Muscle of leg (tissue), 11 donors: ENCODE results near the gene LPIN1. TPM values are rescaled to one million over a fixed set of nuclear protein-coding genes. Genes with fewer than 3 reads are reported as not detected.
"Not testable (repeated sequence)": the region's sequence is repeated elsewhere in the genome, so short reads cannot be mapped to it uniquely, and the experiment has no call there.

ENCODE experiments used
- DNase-seq: peaks from one replicate; pipeline ENCODE4 v3.0.0; 2013
- H3K27ac ChIP-seq: one replicate; pipeline ENCODE4 v1.5.1; 2013; ENCODE audit warnings: mild to moderate bottlenecking, low read length, control low read depth
- H3K27me3 ChIP-seq: one replicate; pipeline ENCODE4 v1.6.1; 2013; ENCODE audit warnings: low read length; ENCODE audit not compliant: control insufficient read depth, insufficient read depth
- H3K36me3 ChIP-seq: one replicate; pipeline ENCODE4 v1.6.1; 2013; ENCODE audit warnings: low read length; ENCODE audit not compliant: control insufficient read depth, insufficient read depth
- H3K4me1 ChIP-seq: one replicate; pipeline ENCODE4 v1.6.1; 2013; ENCODE audit warnings: low read length; ENCODE audit not compliant: control insufficient read depth, insufficient read depth
- H3K4me3 ChIP-seq: one replicate; pipeline ENCODE4 v1.5.1; 2013; ENCODE audit warnings: low read length, control low read depth
- H3K9me3 ChIP-seq: replicated peaks from 2 replicates; pipeline ENCODE4 v1.6.1; 2013; ENCODE audit warnings: low read depth, low read length; ENCODE audit not compliant: control insufficient read depth
- WGBS: methylation state at CpG from one replicate; pipeline ENCODE4 v1.1.5; 2013; ENCODE audit warnings: missing lambda C conversion rate; ENCODE audit not compliant: insufficient coverage; 5-methylcytosine and 5-hydroxymethylcytosine counted together
- polyA plus RNA-seq, 8 donors: library from polyadenylated mRNA; unstranded; fragments of 120-200 nt; gene quantifications; one replicate each; pipeline versions ENCODE4 v1.2.1 to v1.2.3, GENCODE V29; 2013; ENCODE audit warnings: inconsistent platforms in 1 of 8, low replicate concordance in 1 of 8; ENCODE audit not compliant: insufficient read length in 8 of 8, insufficient read depth in 1 of 8
- total RNA-seq: library from RNA; stranded (reverse); fragments of 120-200 nt; gene quantifications from one replicate; pipeline ENCODE4 v1.2.4, GENCODE V29; 2013

LPIN1 gene
- total and polyA plus RNA-seq, 9 donors: 12.9 to 20.2 (median 16.0) TPM

- not testable (repeated sequence) for H3K27me3 ChIP-seq, H3K4me1 ChIP-seq, H3K36me3 ChIP-seq, H3K27ac ChIP-seq, DNase-seq, H3K4me3 ChIP-seq, H3K9me3 ChIP-seq
- no CpG with 5 or more reads among the region's 1 CpG for WGBS
Observed at GRCh38 chr2:11844798-11845197, 98.4 kb downstream of the LPIN1 start.

- H3K9me3 ChIP-seq, H3K36me3 ChIP-seq, H3K4me3 ChIP-seq, DNase-seq, H3K27me3 ChIP-seq, H3K27ac ChIP-seq, H3K4me1 ChIP-seq: not testable (repeated sequence)
- WGBS: no CpG with 5 or more reads among the region's 2 CpGs
Observed at GRCh38 chr2:11847935-11848334, 101.5 kb downstream of the LPIN1 start.

- WGBS: 57% methylated on average over 17 of the region's 17 CpGs
- Histone ChIP-seq H3K27me3 (peaks cover 6% of the 10 kb centered on the region), H3K9me3 (no peaks in the 10 kb centered on the region), H3K27ac (no peak overlapping the region), H3K36me3 (no peaks in the 10 kb centered on the region), H3K4me3 (no peak overlapping the region), H3K4me1 (peaks cover 8% of the 10 kb centered on the region)
- DNase-seq: no peak
Observed at GRCh38 chr2:11850082-11850481, 103.7 kb downstream of the LPIN1 start.

- H3K9me3 ChIP-seq: no peaks in the 10 kb centered on the region
Observed at GRCh38 chr2:11852526-11853196, 106.2 kb downstream of the LPIN1 start.

GRCh38 chr2:11853197-11853588, 106.8 kb downstream of the LPIN1 start:
- Histone ChIP-seq H3K27me3 (peaks cover 6% of the 10 kb centered on the region), H3K4me3 (no peak overlapping the region), H3K36me3 (no peaks in the 10 kb centered on the region), H3K27ac (no peak overlapping the region), H3K4me1 (peaks cover 13% of the 10 kb centered on the region), H3K9me3 (peaks cover 3% of the 10 kb centered on the region)
- DNase-seq: no peak
- 81% methylated on average over 4 of the region's 5 CpGs for WGBS

More at GRCh38 chr2:11852526-11853196, 106.2 kb downstream of the LPIN1 start:
- peaks cover 6% of the 10 kb centered on the region for H3K27me3 ChIP-seq
- H3K27ac ChIP-seq: no peak overlapping the region
- peaks cover 13% of the 10 kb centered on the region for H3K4me1 ChIP-seq
- 48% methylated on average over 2 of the region's 8 CpGs for WGBS
- peak; percentile 25 for DNase-seq
- no peaks in the 10 kb centered on the region for H3K36me3 ChIP-seq
- no peak overlapping the region for H3K4me3 ChIP-seq

GRCh38 chr2:11855064-11855760, 108.8 kb downstream of the LPIN1 start:
- no peak for DNase-seq
- 59% methylated on average over 10 of the region's 10 CpGs for WGBS
- H3K36me3 ChIP-seq: no peaks in the 10 kb centered on the region
- H3K27me3 ChIP-seq: peaks cover 2% of the 10 kb centered on the region
- H3K4me1 ChIP-seq: peaks cover 7% of the 10 kb centered on the region
- no peak overlapping the region for H3K27ac ChIP-seq
- peaks cover 14% of the 10 kb centered on the region for H3K9me3 ChIP-seq
- H3K4me3 ChIP-seq: no peak overlapping the region

- DNase-seq: no peak
- Histone ChIP-seq H3K4me3 (no peak overlapping the region), H3K27me3 (peaks cover 4% of the 10 kb centered on the region), H3K36me3 (no peaks in the 10 kb centered on the region), H3K9me3 (peaks cover 14% of the 10 kb centered on the region), H3K27ac (no peak overlapping the region), H3K4me1 (peaks cover 6% of the 10 kb centered on the region)
- WGBS: 69% methylated on average over 4 of the region's 5 CpGs
Observed at GRCh38 chr2:11856095-11856494, 109.7 kb downstream of the LPIN1 start.

- H3K4me3 ChIP-seq: no peak overlapping the region
- DNase-seq: no peak
- peaks cover 4% of the 10 kb centered on the region for H3K27me3 ChIP-seq
- no peak overlapping the region for H3K27ac ChIP-seq
- peaks cover 14% of the 10 kb centered on the region for H3K9me3 ChIP-seq
- H3K36me3 ChIP-seq: no peaks in the 10 kb centered on the region
- H3K4me1 ChIP-seq: peaks cover 11% of the 10 kb centered on the region
- 89% methylated on average over 1 of the region's 2 CpGs for WGBS
Observed at GRCh38 chr2:11858883-11859282, 112.5 kb downstream of the LPIN1 start.

GRCh38 chr2:11859975-11860374, 113.5 kb downstream of the LPIN1 start:
- H3K27me3 ChIP-seq, H3K36me3 ChIP-seq, DNase-seq, H3K27ac ChIP-seq, H3K4me3 ChIP-seq: not testable (repeated sequence)
- Histone ChIP-seq H3K4me1 (peaks cover 15% of the 10 kb centered on the region), H3K9me3 (peaks cover 14% of the 10 kb centered on the region)
- WGBS: 100% methylated on average over 1 of the region's 3 CpGs

- WGBS: 63% methylated on average over 2 of the region's 2 CpGs
- Histone ChIP-seq H3K27me3 (peaks cover 4% of the 10 kb centered on the region), H3K9me3 (peaks cover 14% of the 10 kb centered on the region), H3K4me3 (no peak overlapping the region), H3K4me1 (peaks cover 12% of the 10 kb centered on the region), H3K27ac (no peak overlapping the region), H3K36me3 (no peaks in the 10 kb centered on the region)
- DNase-seq: no peak
Observed at GRCh38 chr2:11861044-11861443, 114.6 kb downstream of the LPIN1 start.
